GM19395 (cell line): ENCODE data around the gene CTSD.

ENCODE experiments used
- ATAC-seq: cut with Tn5 transposase; IDR thresholded peaks from one replicate; pipeline ENCODE4 v1.9.1; 2021; ENCODE audit warnings: mild to moderate bottlenecking, moderate library complexity; ENCODE audit not compliant: unreplicated experiment

CTSD gene

GRCh38 chr11:1732418-1733008 is 31.2 kb downstream of the CTSD start:
- ATAC-seq = no peak

GRCh38 chr11:1731451-1732059 is 32.2 kb downstream of the CTSD start:
- ATAC-seq = no peak

GRCh38 chr11:1730059-1730629 is 33.6 kb downstream of the CTSD start:
- no peak for ATAC-seq

- ATAC-seq = no peak
Measured at GRCh38 chr11:1729692-1730011, 34.1 kb downstream of the CTSD start.

- no peak for ATAC-seq
Measured at GRCh38 chr11:1728931-1729691, 34.6 kb downstream of the CTSD start.

GRCh38 chr11:1728301-1728700 is 35.4 kb downstream of the CTSD start:
- ATAC-seq = no peak

- ATAC-seq = no peak
Measured at GRCh38 chr11:1727861-1728260, 35.9 kb downstream of the CTSD start.

GRCh38 chr11:1727096-1727690 is 36.5 kb downstream of the CTSD start:
- ATAC-seq = no peak

- no peak for ATAC-seq
Measured at GRCh38 chr11:1719781-1720180, 43.9 kb downstream of the CTSD start.

- ATAC-seq = no peak
Measured at GRCh38 chr11:1718326-1718725, 45.4 kb downstream of the CTSD start.

GRCh38 chr11:1717745-1718144 is 46.0 kb downstream of the CTSD start:
- ATAC-seq = no peak

GRCh38 chr11:1714908-1715885 is 48.5 kb downstream of the CTSD start:
- ATAC-seq = no peak

- no peak for ATAC-seq
Measured at GRCh38 chr11:1708716-1709115, 55.0 kb downstream of the CTSD start.

- ATAC-seq = no peak
Measured at GRCh38 chr11:1707751-1708150, 56.0 kb downstream of the CTSD start.

GRCh38 chr11:1706634-1707400 is 56.9 kb downstream of the CTSD start:
- ATAC-seq = no peak

GRCh38 chr11:1705126-1706052 is 58.3 kb downstream of the CTSD start:
- ATAC-seq = no peak

GRCh38 chr11:1703146-1703545 is 60.6 kb downstream of the CTSD start:
- ATAC-seq = no peak
